Kidney epithelial cell (primary cell): Measurements from ENCODE around the gene SART1. TPM values are rescaled to one million over a fixed set of nuclear protein-coding genes. Genes with fewer than 3 reads are reported as not detected.
"Not testable (repeated sequence)": the region's sequence is repeated elsewhere in the genome, so short reads cannot be mapped to it uniquely, and the experiment has no call there.

Source experiments
- DNase-seq: peaks from one replicate; pipeline ENCODE4 v3.0.0-alpha.2; 2010; ENCODE audit warnings: low read depth
- H3K27me3 ChIP-seq: 2 replicates; pipeline ENCODE4 v1.6.0; 2011; ENCODE audit warnings: low read length; ENCODE audit not compliant: control insufficient read depth, insufficient read depth
- H3K36me3 ChIP-seq: 2 replicates; pipeline ENCODE4 v1.5.1; 2011; ENCODE audit warnings: low read length; ENCODE audit not compliant: control insufficient read depth, insufficient read depth
- H3K4me3 ChIP-seq: 2 replicates; pipeline ENCODE4 v1.5.1; 2011; ENCODE audit warnings: low read depth, mild to moderate bottlenecking, control low read depth, low read length
- CTCF ChIP-seq: IDR thresholded peaks from 2 replicates; pipeline ENCODE4 v1.5.1; 2011; ENCODE audit warnings: mild to moderate bottlenecking, moderate library complexity, low read length, control low read depth, inconsistent platforms; ENCODE audit not compliant: insufficient read depth, poor library complexity, severe bottlenecking
- total RNA-seq: library from RNA; depleted of rRNA; stranded (reverse); fragments of >200 nt; gene quantifications from 2 replicates; pipeline ENCODE4 v1.2.3, GENCODE V29; 2015

The SART1 gene
- total RNA-seq, 1 donor from 2014 or later = 32.6 TPM

GRCh38 chr11:66016793-66017177, 55.3 kb downstream of the SART1 start:
- Histone ChIP-seq H3K27me3 (peaks cover 2% of the 10 kb centered on the region), H3K36me3 (no peaks in the 10 kb centered on the region), H3K4me3 (no peak overlapping the region)
- DNase-seq = no peak
- no peak for TF ChIP-seq CTCF

DNA sequence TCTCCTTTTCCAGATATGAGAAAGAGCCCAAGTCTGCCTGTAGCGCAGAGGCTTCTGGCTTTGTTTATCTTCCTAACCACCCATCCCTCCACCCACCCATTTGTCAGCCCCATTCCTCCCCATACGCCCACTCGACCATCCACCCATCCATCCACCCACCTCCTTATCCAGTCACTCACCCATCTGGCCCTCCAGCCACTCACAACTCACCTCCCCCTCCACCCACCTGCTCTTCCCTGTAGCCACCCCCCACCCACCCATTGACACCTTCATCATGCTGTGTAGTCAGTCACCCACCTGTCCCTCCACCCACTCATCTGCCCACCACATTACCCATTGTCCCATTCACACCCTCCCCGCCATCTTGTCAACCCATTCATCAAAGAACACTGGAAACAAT, 55.8 kb downstream of the SART1 start:
- Histone ChIP-seq H3K4me3 (no peak overlapping the region), H3K27me3 (no peaks in the 10 kb centered on the region), H3K36me3 (no peaks in the 10 kb centered on the region)
- no peak for TF ChIP-seq CTCF
- DNase-seq = no peak

GRCh38 chr11:66020212-66020611, 58.7 kb downstream of the SART1 start:
- H3K36me3 ChIP-seq = no peaks in the 10 kb centered on the region
- no peak for TF ChIP-seq CTCF
- DNase-seq = no peak
- peaks cover 4% of the 10 kb centered on the region for H3K27me3 ChIP-seq
- H3K4me3 ChIP-seq = no peak overlapping the region

GRCh38 chr11:66020618-66021357, 59.3 kb downstream of the SART1 start:
- Histone ChIP-seq H3K27me3 (peaks cover 4% of the 10 kb centered on the region), H3K36me3 (no peaks in the 10 kb centered on the region), H3K4me3 (no peak overlapping the region)
- no peak for TF ChIP-seq CTCF
- DNase-seq = peak; percentile 63

DNA sequence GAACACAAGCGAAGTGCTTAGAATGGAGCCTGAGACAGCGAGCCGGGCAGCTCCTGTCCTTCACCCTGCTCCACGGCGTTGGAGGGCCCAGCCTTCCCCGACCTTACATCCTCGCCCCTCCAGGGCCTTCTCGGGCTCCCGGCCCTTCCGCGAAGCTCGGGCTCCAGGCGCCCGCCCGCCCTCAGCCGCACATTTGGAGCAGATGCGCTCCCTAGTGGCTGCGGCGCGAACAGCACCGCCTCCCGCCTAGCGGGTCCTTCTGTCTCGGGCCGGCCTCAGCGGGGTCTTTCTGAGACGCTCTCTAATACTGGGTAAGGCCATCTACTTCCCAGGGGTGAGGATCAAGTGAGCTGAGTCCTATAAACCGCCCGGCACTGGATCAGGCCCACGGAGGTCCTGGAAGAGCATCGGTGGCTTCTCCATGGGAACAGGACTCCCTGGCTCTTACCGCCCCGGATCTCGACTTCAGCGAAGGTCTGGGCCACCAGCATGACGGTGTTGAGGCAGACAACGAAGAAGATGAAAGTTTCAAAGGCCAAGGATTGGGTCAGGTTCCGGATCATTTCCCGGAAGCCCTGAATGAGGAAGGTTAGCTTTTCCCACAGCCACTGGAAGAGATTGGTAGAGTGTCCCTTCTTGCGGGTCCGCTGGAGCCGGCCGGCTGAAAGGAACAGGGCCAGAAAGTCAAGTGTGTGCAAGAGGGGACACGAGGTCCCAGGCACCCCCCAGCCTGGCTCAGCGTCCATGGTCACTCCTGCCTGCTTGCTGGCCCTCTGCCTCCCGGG, 61.1 kb downstream of the SART1 start:
- no peak overlapping the region for H3K4me3 ChIP-seq
- TF ChIP-seq CTCF = peak; percentile 95
- DNase-seq = no peak
- peaks cover 4% of the 10 kb centered on the region for H3K27me3 ChIP-seq
- H3K36me3 ChIP-seq = no peaks in the 10 kb centered on the region

DNA sequence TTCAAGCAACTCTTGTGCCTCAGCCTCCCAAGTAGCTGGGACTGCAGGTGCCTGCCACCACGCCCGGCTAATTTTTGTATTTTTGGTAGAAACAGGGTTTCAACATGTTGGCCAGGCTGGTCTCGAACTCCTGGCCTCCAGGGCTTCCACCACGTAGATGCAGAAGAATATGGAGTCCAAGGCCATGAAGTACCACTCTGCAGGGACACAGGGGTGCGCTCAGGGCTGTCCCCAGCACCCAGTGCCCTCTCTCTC, 61.6 kb downstream of the SART1 start:
- DNase-seq, H3K4me3 ChIP-seq, H3K27me3 ChIP-seq: not testable (repeated sequence)

More for the DNA sequence above, 61.6 kb downstream of the SART1 start:
- not testable (repeated sequence) for H3K36me3 ChIP-seq
